Fibroblast of lung (primary cell): ENCODE data around the gene ATP5F1D. TPM values are rescaled to one million over a fixed set of nuclear protein-coding genes. Genes with fewer than 3 reads are reported as not detected.

Experiments
- DNase-seq, 2 donors: peaks; one replicate each; pipeline versions ENCODE4 v3.0.0 to v3.0.0-alpha.2; 2010; ENCODE audit warnings: low read depth in 2 of 2
- H2AFZ ChIP-seq: 2 replicates; pipeline ENCODE4 v1.5.1; 2012; ENCODE audit warnings: low read length, control low read depth, inconsistent platforms
- H3K27ac ChIP-seq: 2 replicates; pipeline ENCODE4 v1.5.1; 2011; ENCODE audit warnings: low read length, control low read depth; ENCODE audit not compliant: insufficient read depth
- H3K27me3 ChIP-seq: 2 replicates; pipeline ENCODE4 v1.5.1; 2011; ENCODE audit warnings: mild to moderate bottlenecking, low read length; ENCODE audit not compliant: control insufficient read depth, insufficient read depth
- H3K36me3 ChIP-seq: 2 replicates; pipeline ENCODE4 v1.5.1; 2011; ENCODE audit warnings: low read length; ENCODE audit not compliant: control insufficient read depth, insufficient read depth
- H3K4me1 ChIP-seq: 2 replicates; pipeline ENCODE4 v1.5.1; 2011; ENCODE audit warnings: low read length; ENCODE audit not compliant: control insufficient read depth, insufficient read depth; ENCODE audit errors: extremely low read depth
- H3K4me2 ChIP-seq: 2 replicates; pipeline ENCODE4 v1.5.1; 2011; ENCODE audit warnings: low read length, control low read depth; ENCODE audit not compliant: insufficient read depth; ENCODE audit errors: extremely low read depth
- H3K4me3 ChIP-seq, 4 experiments: fragments of 200-600 bp in 1 of 4; sonication (generic) in 1 of 4; replicated peaks in 1 of 4; 2 replicates each; pipeline ENCODE4 v1.5.1; 2011 to 2016; ENCODE audit warnings: low read length in 4 of 4, low read depth in 3 of 4, mild to moderate bottlenecking in 3 of 4, control low read depth in 2 of 4, inconsistent platforms in 1 of 4, mixed read lengths in 1 of 4; ENCODE audit not compliant: insufficient read depth in 1 of 4; ENCODE audit errors: control extremely low read depth in 1 of 4
- H3K79me2 ChIP-seq: 2 replicates; pipeline ENCODE4 v1.5.1; 2012; ENCODE audit warnings: mild to moderate bottlenecking, low read length, inconsistent platforms; ENCODE audit not compliant: control insufficient read depth, insufficient read depth
- H3K9ac ChIP-seq: 2 replicates; pipeline ENCODE4 v1.5.1; 2011; ENCODE audit warnings: mild to moderate bottlenecking, low read length, control low read depth; ENCODE audit not compliant: insufficient read depth
- H3K9me3 ChIP-seq: 2 replicates; pipeline ENCODE4 v1.5.1; 2012; ENCODE audit warnings: low read depth, low read length; ENCODE audit not compliant: control insufficient read depth, insufficient read depth
- H4K20me1 ChIP-seq: 2 replicates; pipeline ENCODE4 v1.5.1; 2011; ENCODE audit warnings: low read length; ENCODE audit not compliant: control insufficient read depth, insufficient read depth; ENCODE audit errors: extremely low read depth
- EZH2 ChIP-seq: IDR thresholded peaks from 2 replicates; pipeline ENCODE4 v1.5.1; 2012; ENCODE audit warnings: low read length, control low read depth, mild to moderate bottlenecking; ENCODE audit errors: missing control alignments
- polyA plus RNA-seq, 2 donors: library from polyadenylated mRNA; depleted of rRNA in 1 of 2; stranded (reverse) in 1 of 2; unstranded in 1 of 2; fragments of >200 nt; gene quantifications; 2 replicates each; pipeline ENCODE4 v1.2.1, GENCODE V29; 2011 to 2012; ENCODE audit warnings: missing spikeins in 1 of 2
- total RNA-seq: library from RNA; depleted of rRNA; stranded (reverse); fragments of >200 nt; gene quantifications from 2 replicates; pipeline ENCODE4 v1.2.1, GENCODE V29; 2014
- TF ChIP-seq, protein P1 (sequence below), 2 donors: IDR thresholded peaks in 1 of 2; conservative IDR thresholded peaks in 1 of 2; 1 replicate in 1 of 2; 2 replicates in 1 of 2; pipeline ENCODE4 v1.5.1; 2011 to 2012; ENCODE audit warnings: low read length in 2 of 2, control low read depth in 1 of 2, inconsistent platforms in 1 of 2, low read depth in 1 of 2, mild to moderate bottlenecking in 1 of 2

Gene ATP5F1D
- total and polyA plus RNA-seq, 2 donors (not counting 1 experiment from before 2014, with no cell fraction given) = 20.5 to 53.8 TPM

DNA sequence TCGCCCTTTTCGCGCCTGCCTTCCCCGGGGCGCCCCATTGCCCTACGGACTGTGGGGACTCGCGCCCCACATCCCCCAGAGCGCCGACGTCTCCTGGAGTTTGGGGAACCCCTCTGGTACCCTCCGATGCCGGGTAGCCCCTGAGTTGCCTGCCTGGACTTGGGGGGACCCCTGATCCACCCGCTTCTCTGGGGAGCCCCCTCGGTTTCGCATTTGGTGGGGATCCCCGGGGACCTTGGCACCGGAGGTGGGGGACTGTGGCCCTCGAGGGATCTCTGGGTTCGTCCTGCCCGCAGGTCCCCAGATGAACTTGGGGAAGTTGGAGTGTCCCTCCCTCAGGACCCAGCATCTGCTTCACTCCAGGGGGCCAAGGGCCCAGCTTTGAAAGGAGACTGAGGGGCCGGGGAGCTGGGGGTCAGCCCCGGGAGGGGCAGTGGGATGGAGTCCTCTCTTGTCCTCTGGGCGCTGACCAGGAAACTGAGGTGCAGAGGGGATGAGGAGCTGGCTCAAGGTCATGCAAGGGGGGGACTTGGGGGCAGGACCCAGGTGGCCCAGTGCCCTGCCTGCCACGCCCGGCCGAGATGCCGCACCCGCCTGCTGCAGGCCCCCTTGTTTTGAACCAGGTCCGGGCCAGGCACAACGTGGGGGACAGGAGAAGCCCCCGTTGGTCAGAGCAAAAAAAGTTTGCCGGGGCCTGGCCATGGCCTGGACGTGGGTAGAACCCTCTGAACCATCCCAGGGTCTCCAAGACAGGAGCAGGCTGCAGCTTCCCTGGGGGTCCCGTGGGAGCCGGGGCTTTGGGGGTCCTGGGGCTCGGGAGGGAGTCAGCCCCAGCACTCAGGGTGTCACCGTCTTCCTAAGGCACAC is 45.2 kb downstream of the ATP5F1D start:
- Histone ChIP-seq H3K4me2 (no peak overlapping the region), H3K27me3 (peaks cover 31% of the 10 kb centered on the region), H4K20me1 (no peaks in the 10 kb centered on the region), H3K4me1 (no peaks in the 10 kb centered on the region), H3K9ac (no peak overlapping the region), H3K9me3 (no peaks in the 10 kb centered on the region), H3K79me2 (no peaks in the 10 kb centered on the region), H3K36me3 (no peaks in the 10 kb centered on the region), H3K4me3 (no peak overlapping the region), H3K27ac (no peak overlapping the region), H2AFZ (no peak overlapping the region)
- peak; percentile 91 for TF ChIP-seq EZH2
- TF ChIP-seq, protein P1, sequence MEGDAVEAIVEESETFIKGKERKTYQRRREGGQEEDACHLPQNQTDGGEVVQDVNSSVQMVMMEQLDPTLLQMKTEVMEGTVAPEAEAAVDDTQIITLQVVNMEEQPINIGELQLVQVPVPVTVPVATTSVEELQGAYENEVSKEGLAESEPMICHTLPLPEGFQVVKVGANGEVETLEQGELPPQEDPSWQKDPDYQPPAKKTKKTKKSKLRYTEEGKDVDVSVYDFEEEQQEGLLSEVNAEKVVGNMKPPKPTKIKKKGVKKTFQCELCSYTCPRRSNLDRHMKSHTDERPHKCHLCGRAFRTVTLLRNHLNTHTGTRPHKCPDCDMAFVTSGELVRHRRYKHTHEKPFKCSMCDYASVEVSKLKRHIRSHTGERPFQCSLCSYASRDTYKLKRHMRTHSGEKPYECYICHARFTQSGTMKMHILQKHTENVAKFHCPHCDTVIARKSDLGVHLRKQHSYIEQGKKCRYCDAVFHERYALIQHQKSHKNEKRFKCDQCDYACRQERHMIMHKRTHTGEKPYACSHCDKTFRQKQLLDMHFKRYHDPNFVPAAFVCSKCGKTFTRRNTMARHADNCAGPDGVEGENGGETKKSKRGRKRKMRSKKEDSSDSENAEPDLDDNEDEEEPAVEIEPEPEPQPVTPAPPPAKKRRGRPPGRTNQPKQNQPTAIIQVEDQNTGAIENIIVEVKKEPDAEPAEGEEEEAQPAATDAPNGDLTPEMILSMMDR (conservative IDR thresholded peaks at IDR 0.05 in 1 of 2, IDR thresholded peaks at IDR 0.05 in 1 of 2; ENCODE audit: low read depth in 1 of 2, low read length in 2 of 2) = no peak
- DNase-seq = no peak

DNA sequence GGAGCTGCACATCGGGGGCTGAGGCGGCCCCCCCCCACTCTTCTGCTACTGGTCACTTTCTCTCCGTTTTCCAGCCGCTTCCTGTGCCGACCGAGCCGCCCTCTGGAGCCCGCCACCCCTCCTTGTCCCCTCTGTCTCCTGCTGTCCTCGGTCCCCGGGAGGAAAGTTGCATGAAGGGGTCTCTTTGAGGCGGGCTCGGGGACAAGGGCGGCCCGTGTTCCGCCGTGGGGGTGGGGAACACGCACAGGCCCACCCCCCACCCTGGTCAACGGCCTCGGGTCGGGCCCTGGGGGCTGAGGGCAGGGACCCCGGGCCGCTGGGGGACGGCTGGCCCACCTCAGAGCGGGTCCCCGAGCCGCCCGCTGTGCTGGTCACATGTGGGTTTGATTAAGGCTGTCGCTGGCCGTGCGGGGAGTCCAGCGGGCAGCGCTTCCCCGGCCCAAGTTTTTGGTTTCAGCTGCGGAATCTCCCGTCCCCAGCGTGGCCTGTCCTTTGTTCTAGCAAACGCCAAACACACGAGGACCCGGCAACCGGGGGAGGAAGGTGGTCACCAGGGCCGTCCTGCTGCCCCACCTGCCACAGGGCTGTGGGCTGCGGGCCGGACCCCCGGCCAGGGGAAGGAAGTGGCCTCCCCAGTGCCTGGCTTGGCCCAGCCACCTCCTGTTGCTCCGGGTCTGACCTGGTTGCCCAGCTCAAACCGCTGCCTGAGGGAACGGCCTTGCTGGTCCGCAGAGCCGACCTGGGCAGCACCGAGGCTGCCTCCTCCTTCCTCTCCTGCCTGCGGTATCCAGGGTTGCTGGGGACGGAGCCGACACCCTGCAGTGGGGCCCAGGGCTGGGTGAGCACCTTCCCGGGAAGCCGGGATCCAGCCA is 46.0 kb downstream of the ATP5F1D start:
- no peak for TF ChIP-seq EZH2
- TF ChIP-seq, protein P1 (conservative IDR thresholded peaks at IDR 0.05 in 1 of 2, IDR thresholded peaks at IDR 0.05 in 1 of 2; ENCODE audit: low read depth in 1 of 2, low read length in 2 of 2) = no peak
- no peaks in the 10 kb centered on the region for H3K79me2 ChIP-seq
- H3K27me3 ChIP-seq = peaks cover 31% of the 10 kb centered on the region
- no peaks in the 10 kb centered on the region for H3K9me3 ChIP-seq
- H2AFZ ChIP-seq = no peak overlapping the region
- H3K4me1 ChIP-seq = no peaks in the 10 kb centered on the region
- no peak overlapping the region for H3K4me3 ChIP-seq
- no peak overlapping the region for H3K9ac ChIP-seq
- DNase-seq = no peak
- no peaks in the 10 kb centered on the region for H4K20me1 ChIP-seq
- H3K4me2 ChIP-seq = no peak overlapping the region
- H3K36me3 ChIP-seq = no peaks in the 10 kb centered on the region
- no peak overlapping the region for H3K27ac ChIP-seq

DNA sequence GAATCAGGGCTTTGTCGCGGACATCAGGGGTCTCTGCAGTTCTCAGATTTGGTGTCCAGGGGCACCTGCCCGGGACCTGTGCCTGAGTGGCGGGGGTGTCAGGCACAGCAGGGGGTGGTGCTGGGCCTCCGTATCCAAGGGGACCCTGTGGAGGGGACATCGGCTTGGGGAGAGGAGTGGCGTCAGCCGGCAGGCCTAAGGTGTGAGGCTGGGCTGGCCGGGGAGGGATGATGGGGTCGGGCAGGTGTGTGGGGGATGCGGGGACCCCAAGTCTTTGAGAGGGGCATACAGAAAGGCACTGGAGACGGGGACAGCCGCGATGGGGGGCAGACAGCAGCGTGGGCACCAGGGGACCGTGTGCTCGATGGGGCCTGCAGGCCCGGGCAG is 46.7 kb downstream of the ATP5F1D start:
- TF ChIP-seq EZH2 = no peak
- TF ChIP-seq, protein P1 (conservative IDR thresholded peaks at IDR 0.05 in 1 of 2, IDR thresholded peaks at IDR 0.05 in 1 of 2; ENCODE audit: low read depth in 1 of 2, low read length in 2 of 2) = no peak
- no peak overlapping the region for H3K4me3 ChIP-seq
- no peaks in the 10 kb centered on the region for H3K79me2 ChIP-seq
- H3K27me3 ChIP-seq = peaks cover 31% of the 10 kb centered on the region
- H3K4me1 ChIP-seq = no peaks in the 10 kb centered on the region
- no peak overlapping the region for H2AFZ ChIP-seq
- no peaks in the 10 kb centered on the region for H3K9me3 ChIP-seq
- no peak overlapping the region for H3K9ac ChIP-seq
- no peaks in the 10 kb centered on the region for H4K20me1 ChIP-seq
- H3K36me3 ChIP-seq = no peaks in the 10 kb centered on the region
- H3K27ac ChIP-seq = no peak overlapping the region
- H3K4me2 ChIP-seq = no peak overlapping the region
- no peak for DNase-seq
